MCF 10A (cell line): ENCODE results near the gene TRANK1. TPM values are rescaled to one million over a fixed set of nuclear protein-coding genes. Genes with fewer than 3 reads are reported as not detected.

Experiments used
- BruUV-seq: library from RNA; stranded (reverse); fragments of 400-500 nt; replicated peaks from 2 replicates; lab custom pipeline; 2021; lab: Mats Ljungman, UMichigan
- CTCF ChIA-PET: fragments of 300-600 bp; sonication (Branson Sonifier 250); formaldehyde crosslinking; extraction: SDS; loops from one replicate; lab custom pipeline; 2021; ENCODE audit warnings: antibody characterized with exemption, inconsistent platforms; lab: Yijun Ruan, JAX
- POLR2A ChIA-PET: fragments of 300-600, 350-650 bp; sonication (Branson Sonifier 250); formaldehyde crosslinking; extraction: SDS; loops from one replicate; lab custom pipeline; 2020; ENCODE audit warnings: antibody characterized with exemption, inconsistent platforms; lab: Yijun Ruan, JAX
- DNase-seq: peaks from one replicate; pipeline ENCODE4 v3.0.0-alpha.2; 2018; ENCODE audit not compliant: unreplicated experiment
- H3K27ac Mint-ChIP-seq: one replicate; pipeline ENCODE4 v1.8.0; 2022; ENCODE audit warnings: mild to moderate bottlenecking, low read depth, mixed read lengths; ENCODE audit not compliant: unreplicated experiment
- H3K27me3 Mint-ChIP-seq: one replicate; pipeline ENCODE4 v1.8.0; 2022; ENCODE audit warnings: mixed read lengths; ENCODE audit not compliant: insufficient read depth, unreplicated experiment
- H3K36me3 Mint-ChIP-seq: one replicate; pipeline ENCODE4 v1.8.0; 2022; ENCODE audit warnings: mild to moderate bottlenecking, moderate library complexity, mixed read lengths; ENCODE audit not compliant: insufficient read depth, unreplicated experiment
- H3K4me1 Mint-ChIP-seq: one replicate; pipeline ENCODE4 v1.8.0; 2022; ENCODE audit warnings: mixed read lengths; ENCODE audit not compliant: insufficient read depth, unreplicated experiment
- H3K4me3 Mint-ChIP-seq: one replicate; pipeline ENCODE4 v1.8.0; 2022; ENCODE audit warnings: mild to moderate bottlenecking, moderate library complexity, mixed read lengths; ENCODE audit not compliant: unreplicated experiment
- H3K9me3 Mint-ChIP-seq: one replicate; pipeline ENCODE4 v1.8.0; 2022; ENCODE audit warnings: mixed read lengths; ENCODE audit not compliant: unreplicated experiment
- intact Hi-C: fragments of 100-400 bp; cut with micrococcal nuclease; formaldehyde crosslinking; loops from 2 replicates; pipeline ENCODE4 v1.14.1; 2022
- total RNA-seq: library from RNA; stranded (reverse); gene quantifications from 2 replicates; pipeline ENCODE4 v1.2.3, GENCODE V29; 2022
- TF ChIP-seq, protein P1 (sequence below): fragments of 200-600 bp; IDR thresholded peaks from one replicate; pipeline ENCODE4 v1.8.0; 2022; ENCODE audit warnings: antibody characterized with exemption, mild to moderate bottlenecking; ENCODE audit not compliant: unreplicated experiment

Gene TRANK1
- total RNA-seq, 1 experiment from 2014 or later = 4.7 TPM

- Mint-ChIP-seq H3K9me3 (no peaks in the 10 kb centered on the region), H3K4me1 (no peaks in the 10 kb centered on the region), H3K27me3 (no peaks in the 10 kb centered on the region), H3K36me3 (no peaks in the 10 kb centered on the region), H3K27ac (no peak overlapping the region), H3K4me3 (no peak overlapping the region)
- TF ChIP-seq, protein P1, sequence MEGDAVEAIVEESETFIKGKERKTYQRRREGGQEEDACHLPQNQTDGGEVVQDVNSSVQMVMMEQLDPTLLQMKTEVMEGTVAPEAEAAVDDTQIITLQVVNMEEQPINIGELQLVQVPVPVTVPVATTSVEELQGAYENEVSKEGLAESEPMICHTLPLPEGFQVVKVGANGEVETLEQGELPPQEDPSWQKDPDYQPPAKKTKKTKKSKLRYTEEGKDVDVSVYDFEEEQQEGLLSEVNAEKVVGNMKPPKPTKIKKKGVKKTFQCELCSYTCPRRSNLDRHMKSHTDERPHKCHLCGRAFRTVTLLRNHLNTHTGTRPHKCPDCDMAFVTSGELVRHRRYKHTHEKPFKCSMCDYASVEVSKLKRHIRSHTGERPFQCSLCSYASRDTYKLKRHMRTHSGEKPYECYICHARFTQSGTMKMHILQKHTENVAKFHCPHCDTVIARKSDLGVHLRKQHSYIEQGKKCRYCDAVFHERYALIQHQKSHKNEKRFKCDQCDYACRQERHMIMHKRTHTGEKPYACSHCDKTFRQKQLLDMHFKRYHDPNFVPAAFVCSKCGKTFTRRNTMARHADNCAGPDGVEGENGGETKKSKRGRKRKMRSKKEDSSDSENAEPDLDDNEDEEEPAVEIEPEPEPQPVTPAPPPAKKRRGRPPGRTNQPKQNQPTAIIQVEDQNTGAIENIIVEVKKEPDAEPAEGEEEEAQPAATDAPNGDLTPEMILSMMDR = no peak
- intact Hi-C loops = no loop called here
- ChIA-PET CTCF (no interaction called here), POLR2A (no interaction called here)
- no TSS peak for BruUV-seq
- no peak for DNase-seq
These were observed 121.0 kb downstream of the TRANK1 start for GRCh38 chr3:36823806-36824205.

- intact Hi-C loops = no loop called here
- TF ChIP-seq, protein P1 = no peak
- Mint-ChIP-seq H3K4me3 (no peak overlapping the region), H3K27me3 (no peaks in the 10 kb centered on the region), H3K9me3 (no peaks in the 10 kb centered on the region), H3K36me3 (no peaks in the 10 kb centered on the region), H3K4me1 (no peaks in the 10 kb centered on the region), H3K27ac (no peak overlapping the region)
- CTCF ChIA-PET = interaction anchor here (0.5 to 1.1 kb wide), 3 partner anchors 49 to 94 kb away, joined by 3 to 4 read pairs (median 3); no protein-coding TSS in a partner anchor
- DNase-seq = no peak
- no TSS peak for BruUV-seq
- POLR2A ChIA-PET = no interaction called here
These were observed 124.8 kb downstream of the TRANK1 start for GRCh38 chr3:36820083-36820482.

DNA sequence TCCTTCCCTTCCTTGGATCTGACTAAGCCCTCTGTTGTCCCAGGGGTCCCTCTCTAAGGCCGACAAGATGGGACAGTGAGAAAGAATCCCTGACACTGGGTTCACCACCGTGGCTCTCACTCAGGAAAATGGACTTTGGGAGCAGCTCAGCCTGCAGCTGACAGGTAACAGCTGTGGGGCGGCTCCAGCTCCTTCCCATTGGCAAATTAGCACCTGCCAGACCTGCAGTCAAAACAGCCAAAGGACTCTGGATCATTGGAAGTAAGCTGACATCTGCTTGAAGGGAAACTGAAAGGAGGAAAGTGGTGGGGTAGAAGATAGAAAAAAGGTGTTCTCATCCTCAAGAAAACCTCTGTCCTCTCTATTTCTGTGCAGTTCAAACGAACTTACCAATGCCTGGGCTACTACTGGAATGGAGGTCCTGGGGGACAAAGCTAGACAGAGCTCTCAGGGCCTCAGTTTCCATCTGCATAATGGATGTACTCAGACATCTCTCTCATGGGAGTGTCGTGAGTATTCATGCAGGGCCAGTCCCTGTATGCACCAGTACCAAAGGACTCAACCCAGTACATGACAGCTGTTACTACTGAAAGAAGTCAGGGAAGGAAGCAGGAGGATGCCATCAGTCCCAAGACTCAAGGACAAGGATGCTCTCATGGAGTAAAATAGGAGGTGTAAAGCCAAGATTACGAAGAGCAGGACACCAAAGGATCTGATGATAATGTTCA is 126.9 kb downstream of the TRANK1 start:
- no peak overlapping the region for H3K27ac Mint-ChIP-seq
- BruUV-seq = no TSS peak
- H3K4me1 Mint-ChIP-seq = peaks cover 9% of the 10 kb centered on the region
- no peak overlapping the region for H3K4me3 Mint-ChIP-seq
- ChIA-PET POLR2A (no interaction called here), CTCF (interaction anchor here (0.6 to 1.5 kb wide), 4 partner anchors 26 to 141 kb away, joined by 4 to 6 read pairs (median 4); no protein-coding TSS in a partner anchor)
- no peak for DNase-seq
- no peaks in the 10 kb centered on the region for H3K36me3 Mint-ChIP-seq
- intact Hi-C loops = no loop called here
- H3K27me3 Mint-ChIP-seq = no peaks in the 10 kb centered on the region
- TF ChIP-seq, protein P1 = no peak
- no peaks in the 10 kb centered on the region for H3K9me3 Mint-ChIP-seq

DNA sequence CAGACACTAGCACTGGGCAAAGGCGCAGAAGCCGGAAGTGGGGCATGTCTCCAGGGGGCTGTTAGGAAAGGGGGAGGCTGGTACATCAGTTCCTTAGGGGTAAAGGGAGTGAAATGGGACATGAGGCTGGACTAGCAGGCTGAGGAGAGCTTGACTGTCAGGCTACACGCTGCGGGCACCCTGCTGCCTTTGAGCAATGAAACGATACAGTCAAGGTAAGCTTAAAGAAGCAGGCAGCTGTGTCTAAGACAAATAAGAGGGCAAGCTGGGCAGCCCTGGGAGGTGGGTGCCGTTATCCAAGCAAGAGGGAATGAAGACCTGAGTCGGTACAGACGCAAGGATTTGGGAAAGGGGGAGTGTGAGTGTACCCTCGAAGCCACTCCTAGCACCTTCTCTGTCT is 129.5 kb downstream of the TRANK1 start:
- CTCF ChIA-PET = interaction anchor here (0.6 to 1.0 kb wide), 5 partner anchors 24 to 114 kb away, joined by 3 to 4 read pairs (median 3); no protein-coding TSS in a partner anchor
- Mint-ChIP-seq H3K4me1 (peaks cover 11% of the 10 kb centered on the region), H3K9me3 (no peaks in the 10 kb centered on the region), H3K36me3 (no peaks in the 10 kb centered on the region), H3K27ac (no peak overlapping the region), H3K4me3 (no peak overlapping the region), H3K27me3 (no peaks in the 10 kb centered on the region)
- TF ChIP-seq, protein P1 = no peak
- no peak for DNase-seq
- intact Hi-C loops = no loop called here
- BruUV-seq = no TSS peak
- POLR2A ChIA-PET = no interaction called here
